Prostate gland (tissue), 2 donors: ENCODE data around the gene BET1.

Source experiments
- CTCF ChIP-seq, 4 experiments: fragments of 200-600 bp in 2 of 4; fragments of 450-650 bp in 2 of 4; sonication (generic) in 2 of 4; IDR thresholded peaks; 1 replicate in 3 of 4; 2 replicates in 1 of 4; pipeline ENCODE4 v1.5.1; 2016 to 2019; ENCODE audit warnings: antibody characterized with exemption in 4 of 4, mild to moderate bottlenecking in 2 of 4, moderate library complexity in 2 of 4
- POLR2A ChIP-seq: fragments of 450-650 bp; IDR thresholded peaks from one replicate; pipeline ENCODE4 v1.6.1; 2016; ENCODE audit warnings: antibody characterized with exemption, mild to moderate bottlenecking
- POLR2AphosphoS5 ChIP-seq: sonication (generic); formaldehyde crosslinking; IDR thresholded peaks from one replicate; pipeline ENCODE4 v1.6.1; 2017; ENCODE audit warnings: antibody characterized with exemption

- TF ChIP-seq CTCF (IDR thresholded peaks at IDR 0.05) (no peak), POLR2AphosphoS5 (no peak), POLR2A (no peak)
Observed at GRCh38 chr7:93984024-93984423, 20.1 kb downstream of the BET1 start.
